Stimulated activated CD8-positive, alpha-beta memory T cell treated with anti-CD3 and anti-CD28 coated beads, Interleukin-4, amount 100 ng/mL, for 48 hours (primary cell): Measurements from ENCODE around the gene SUCO.
"Not testable (repeated sequence)": the region's sequence is repeated elsewhere in the genome, so short reads cannot be mapped to it uniquely, and the experiment has no call there.

ENCODE experiments used
- DNase-seq: peaks from one replicate; pipeline ENCODE4 v3.0.0-alpha.2; 2020

Gene SUCO

GRCh38 chr1:172616195-172616594 lies 83.2 kb downstream of the SUCO start:
- DNase-seq: no peak

- DNase-seq: no peak
Measured at GRCh38 chr1:172616636-172617035, 83.7 kb downstream of the SUCO start.

GRCh38 chr1:172620603-172621002 lies 87.7 kb downstream of the SUCO start:
- not testable (repeated sequence) for DNase-seq

- DNase-seq: no peak
Measured at GRCh38 chr1:172622541-172622940, 89.6 kb downstream of the SUCO start.

GRCh38 chr1:172623748-172624147 lies 90.8 kb downstream of the SUCO start:
- no peak for DNase-seq

- no peak for DNase-seq
Measured at GRCh38 chr1:172626845-172627244, 93.9 kb downstream of the SUCO start.

- DNase-seq: no peak
Measured at GRCh38 chr1:172627702-172628101, 94.8 kb downstream of the SUCO start.

GRCh38 chr1:172628401-172628800 lies 95.5 kb downstream of the SUCO start:
- no peak for DNase-seq

GRCh38 chr1:172629170-172629569 lies 96.2 kb downstream of the SUCO start:
- DNase-seq: no peak

GRCh38 chr1:172629638-172630037 lies 96.7 kb downstream of the SUCO start:
- no peak for DNase-seq

- DNase-seq: no peak
Measured at GRCh38 chr1:172630056-172630818, 97.3 kb downstream of the SUCO start.

- no peak for DNase-seq
Measured at GRCh38 chr1:172630868-172631267, 97.9 kb downstream of the SUCO start.

GRCh38 chr1:172637522-172637921 lies 104.6 kb downstream of the SUCO start:
- DNase-seq: peak; percentile 52

- DNase-seq: no peak
Measured at GRCh38 chr1:172638249-172638648, 105.3 kb downstream of the SUCO start.

GRCh38 chr1:172638885-172639831 lies 106.2 kb downstream of the SUCO start:
- DNase-seq: peak; percentile 84

- no peak for DNase-seq
Measured at GRCh38 chr1:172640111-172640510, 107.2 kb downstream of the SUCO start.

- DNase-seq: no peak
Measured at GRCh38 chr1:172641492-172641891, 108.5 kb downstream of the SUCO start.

GRCh38 chr1:172642970-172643369 lies 110.0 kb downstream of the SUCO start:
- no peak for DNase-seq

GRCh38 chr1:172646653-172647052 lies 113.7 kb downstream of the SUCO start:
- DNase-seq: no peak

- peak; percentile 62 for DNase-seq
Measured at GRCh38 chr1:172647110-172647564, 114.2 kb downstream of the SUCO start.

GRCh38 chr1:172647987-172648386 lies 115.0 kb downstream of the SUCO start:
- no peak for DNase-seq

- no peak for DNase-seq
Measured at GRCh38 chr1:172650474-172651193, 117.7 kb downstream of the SUCO start.
